ENCODE measurements around the gene NCK2. TPM values are rescaled to one million over a fixed set of nuclear protein-coding genes. Genes with fewer than 3 reads are reported as not detected.

The NCK2 gene
- total RNA-seq, 1 experiment from 2014 or later: 21.6 TPM

DNA sequence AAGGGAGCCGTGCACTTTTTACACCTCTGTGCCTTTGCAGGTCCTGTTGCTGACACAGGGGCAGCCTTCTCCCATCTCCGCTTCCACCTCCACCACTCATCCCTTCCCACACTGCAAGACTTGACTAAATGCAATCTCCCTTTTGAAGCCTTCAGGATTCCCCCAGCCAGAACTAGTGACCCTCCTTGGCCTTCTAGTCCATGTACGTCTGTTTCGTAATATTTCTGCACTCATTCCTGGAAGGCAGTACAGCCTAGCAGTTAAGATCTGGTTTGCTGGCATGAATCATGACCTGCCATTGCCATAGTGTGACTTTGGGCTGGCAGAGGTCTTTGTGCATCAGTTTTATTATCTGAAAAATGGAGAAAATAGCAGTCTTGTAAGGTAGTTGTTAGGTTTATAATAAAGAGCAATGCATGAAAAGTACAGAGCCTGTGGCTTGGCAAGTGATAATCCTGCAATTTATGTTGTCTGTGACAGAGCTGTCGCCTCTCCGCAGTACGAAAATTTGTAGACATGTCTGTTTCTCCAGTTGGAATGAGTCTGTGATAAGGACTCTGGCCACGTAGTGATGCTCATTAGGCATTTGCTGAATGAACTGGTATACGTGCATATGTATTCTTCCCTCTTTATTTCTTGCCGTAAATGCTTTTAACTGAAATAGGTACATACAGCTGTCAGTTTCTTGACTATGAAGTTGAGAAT lies 36.7 kb downstream of the NCK2 start:
- Histone ChIP-seq H3K36me3 (ENCODE audit: insufficient read depth, low read length, poor library complexity, severe bottlenecking) (no peaks in the 10 kb centered on the region), H3K27me3 (replicated peaks; ENCODE audit: insufficient read depth, low read depth, low read length, poor library complexity) (no peaks in the 10 kb centered on the region), H3K4me3 (ENCODE audit: low read depth, low read length, poor library complexity, severe bottlenecking) (no peak overlapping the region), H3K27ac (ENCODE audit: low read depth, low read length, poor library complexity, severe bottlenecking) (no peak overlapping the region), H3K9me3 (ENCODE audit: low read depth, low read length, poor library complexity, severe bottlenecking) (no peaks in the 10 kb centered on the region), H3K4me1 (ENCODE audit: insufficient read depth, low read length, poor library complexity, severe bottlenecking) (no peaks in the 10 kb centered on the region)
- POLR2A ChIA-PET (ENCODE audit: low non-redundant PET): no interaction called here
- no TSS peak for BruUV-seq (replicated peaks)
- no peak for DNase-seq (ENCODE audit: low spot score)
- intact Hi-C loops (cut with micrococcal nuclease; ENCODE audit: unreplicated experiment): no loop called here
- TF ChIP-seq EZH2 (IDR thresholded peaks at IDR 0.05; ENCODE audit: borderline replicate concordance, low read depth, low read length, poor library complexity, severe bottlenecking): no peak
- no peak for TF ChIP-seq CTCF (conservative IDR thresholded peaks at IDR 0.05; ENCODE audit: low read depth, low read length)
- CTCF ChIA-PET: no interaction called here

- TF ChIP-seq EZH2 (IDR thresholded peaks at IDR 0.05; ENCODE audit: borderline replicate concordance, low read depth, low read length, poor library complexity, severe bottlenecking) (no peak), CTCF (conservative IDR thresholded peaks at IDR 0.05; ENCODE audit: low read depth, low read length) (peak; percentile 21; the same call in 1 of the 2 replicates)
- DNase-seq (ENCODE audit: low spot score): peak; percentile 22
- Histone ChIP-seq H3K4me3 (ENCODE audit: low read depth, low read length, poor library complexity, severe bottlenecking) (no peak overlapping the region), H3K27me3 (replicated peaks; ENCODE audit: insufficient read depth, low read depth, low read length, poor library complexity) (no peaks in the 10 kb centered on the region), H3K36me3 (ENCODE audit: insufficient read depth, low read length, poor library complexity, severe bottlenecking) (no peaks in the 10 kb centered on the region), H3K9me3 (ENCODE audit: low read depth, low read length, poor library complexity, severe bottlenecking) (no peaks in the 10 kb centered on the region), H3K4me1 (ENCODE audit: insufficient read depth, low read length, poor library complexity, severe bottlenecking) (no peaks in the 10 kb centered on the region), H3K27ac (ENCODE audit: low read depth, low read length, poor library complexity, severe bottlenecking) (no peak overlapping the region)
- CTCF ChIA-PET: no interaction called here
- intact Hi-C loops (cut with micrococcal nuclease; ENCODE audit: unreplicated experiment): no loop called here
- no TSS peak for BruUV-seq (replicated peaks)
- POLR2A ChIA-PET (ENCODE audit: low non-redundant PET): no interaction called here
Measured at GRCh38 chr2:105782123-105782522, 37.4 kb downstream of the NCK2 start.

DNA sequence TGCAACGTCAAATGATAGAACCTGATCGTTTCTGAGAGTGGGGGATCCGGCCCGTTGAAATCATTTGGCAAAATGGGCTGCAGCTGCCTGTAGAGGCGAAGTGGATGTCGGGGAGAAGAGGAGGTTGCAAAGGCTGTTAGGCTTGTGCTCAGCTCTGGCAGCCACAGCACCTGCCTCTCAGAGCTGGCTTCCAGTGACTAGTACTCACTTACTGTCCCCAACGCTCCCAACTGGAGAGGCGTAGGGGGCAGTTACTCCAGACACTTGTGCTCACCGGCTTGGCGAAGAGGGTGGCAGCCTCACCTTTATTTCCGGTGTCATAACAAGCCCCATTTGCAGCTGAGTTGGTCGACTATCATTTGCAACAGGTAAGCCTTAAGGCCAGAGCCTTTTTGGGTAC lies 37.9 kb downstream of the NCK2 start:
- BruUV-seq (replicated peaks): no TSS peak
- intact Hi-C loops (cut with micrococcal nuclease; ENCODE audit: unreplicated experiment): no loop called here
- TF ChIP-seq EZH2 (IDR thresholded peaks at IDR 0.05; ENCODE audit: borderline replicate concordance, low read depth, low read length, poor library complexity, severe bottlenecking) (no peak), CTCF (conservative IDR thresholded peaks at IDR 0.05; ENCODE audit: low read depth, low read length) (no peak)
- ChIA-PET POLR2A (ENCODE audit: low non-redundant PET) (no interaction called here), CTCF (no interaction called here)
- no peaks in the 10 kb centered on the region for H3K4me1 ChIP-seq (ENCODE audit: insufficient read depth, low read length, poor library complexity, severe bottlenecking)
- no peaks in the 10 kb centered on the region for H3K9me3 ChIP-seq (ENCODE audit: low read depth, low read length, poor library complexity, severe bottlenecking)
- no peak overlapping the region for H3K4me3 ChIP-seq (ENCODE audit: low read depth, low read length, poor library complexity, severe bottlenecking)
- no peaks in the 10 kb centered on the region for H3K36me3 ChIP-seq (ENCODE audit: insufficient read depth, low read length, poor library complexity, severe bottlenecking)
- no peaks in the 10 kb centered on the region for H3K27me3 ChIP-seq (replicated peaks; ENCODE audit: insufficient read depth, low read depth, low read length, poor library complexity)
- DNase-seq (ENCODE audit: low spot score): no peak
- H3K27ac ChIP-seq (ENCODE audit: low read depth, low read length, poor library complexity, severe bottlenecking): no peak overlapping the region

Data from A673 (cell line).